Parathyroid adenoma (tissue), 2 donors: ENCODE data around the gene OPCML.

Experiments used
- H2AFZ ChIP-seq: fragments of 300-600 bp; sonication (generic); one replicate; pipeline ENCODE4 v1.7.0; 2017; ENCODE audit warnings: antibody characterized with exemption, mild to moderate bottlenecking
- H3K27ac ChIP-seq: fragments of 300-600 bp; sonication (generic); one replicate; pipeline ENCODE4 v1.7.0; 2017
- H3K27me3 ChIP-seq: fragments of 300-600 bp; sonication (generic); one replicate; pipeline ENCODE4 v1.7.0; 2017; ENCODE audit warnings: low read length; ENCODE audit not compliant: control insufficient read depth, insufficient read depth
- H3K36me3 ChIP-seq: fragments of 300-600 bp; sonication (generic); one replicate; pipeline ENCODE4 v1.7.0; 2017; ENCODE audit warnings: low read length; ENCODE audit not compliant: control insufficient read depth, insufficient read depth
- H3K4me1 ChIP-seq: fragments of 300-600 bp; sonication (generic); one replicate; pipeline ENCODE4 v1.7.0; 2017; ENCODE audit warnings: control low read depth
- H3K4me2 ChIP-seq: fragments of 300-600 bp; sonication (generic); one replicate; pipeline ENCODE4 v1.7.0; 2017; ENCODE audit warnings: low read length
- H3K4me3 ChIP-seq: fragments of 300-600 bp; sonication (generic); one replicate; pipeline ENCODE4 v1.7.0; 2017; ENCODE audit warnings: low read depth, low read length
- H3K79me2 ChIP-seq: fragments of 300-600 bp; sonication (generic); one replicate; pipeline ENCODE4 v1.7.0; 2017; ENCODE audit warnings: control low read depth
- H3K9ac ChIP-seq: fragments of 300-600 bp; sonication (generic); one replicate; pipeline ENCODE4 v1.7.0; 2017; ENCODE audit warnings: mild to moderate bottlenecking
- H3K9me3 ChIP-seq: fragments of 300-600 bp; sonication (generic); one replicate; pipeline ENCODE4 v1.7.0; 2017; ENCODE audit warnings: low read length; ENCODE audit not compliant: control insufficient read depth
- TF ChIP-seq, protein P1 (sequence below): fragments of 300-600 bp; sonication (generic); IDR thresholded peaks from one replicate; pipeline ENCODE4 v1.7.0; 2017; ENCODE audit warnings: antibody characterized with exemption, mild to moderate bottlenecking
- donor health status: primary hyperparathyroidism.

Gene OPCML

DNA sequence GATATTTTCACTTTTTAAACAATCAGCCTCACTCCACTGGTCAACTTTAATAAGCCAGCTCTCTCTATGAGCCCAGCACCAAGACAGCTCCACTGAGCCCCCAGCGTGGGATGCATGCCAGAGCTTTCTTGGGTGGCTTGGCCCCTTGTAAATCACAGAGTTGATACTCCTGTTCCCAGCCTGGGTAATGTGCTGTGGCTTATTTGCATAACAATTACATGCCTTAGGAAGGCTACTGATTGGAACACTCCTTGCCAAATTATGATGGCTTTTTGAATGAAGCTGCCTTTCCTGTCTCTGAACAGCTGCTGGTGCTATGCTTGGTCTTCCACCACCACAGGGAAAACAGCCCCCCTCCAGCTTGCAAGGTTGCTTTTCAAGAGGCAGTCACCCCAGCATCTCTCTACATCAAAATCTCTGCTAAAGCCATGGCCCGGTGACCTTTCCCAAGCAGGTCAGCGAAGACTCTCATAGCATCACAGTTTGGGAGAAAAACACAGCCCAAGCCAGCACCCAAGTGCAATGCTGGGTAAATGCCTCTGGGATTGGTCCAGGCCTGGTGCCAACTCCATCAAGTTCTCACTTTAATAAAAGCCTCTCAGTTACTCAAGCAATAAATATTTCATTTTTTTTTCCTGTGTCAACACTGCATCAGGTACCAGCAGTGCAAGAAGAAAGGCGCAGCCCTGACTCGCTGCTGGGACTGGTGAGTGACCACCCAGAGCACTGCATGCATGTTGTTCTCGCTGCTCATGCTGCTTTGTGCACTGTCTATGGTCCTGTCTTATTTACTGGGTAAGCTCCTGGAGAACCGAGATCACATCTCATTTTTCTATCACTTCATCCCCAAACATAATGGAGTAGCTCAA is 549.3 kb downstream of the OPCML start:
- Histone ChIP-seq H3K27ac (no peak overlapping the region), H3K4me2 (no peak overlapping the region)

GRCh38 chr11:132981131-132981956 is 551.0 kb downstream of the OPCML start:
- Histone ChIP-seq H3K79me2 (no peaks in the 10 kb centered on the region), H3K9ac (no peak overlapping the region), H3K9me3 (no peaks in the 10 kb centered on the region), H3K4me3 (no peak overlapping the region), H3K27me3 (no peaks in the 10 kb centered on the region), H3K27ac (no peak overlapping the region), H3K4me2 (no peak overlapping the region), H3K4me1 (no peaks in the 10 kb centered on the region), H2AFZ (no peak overlapping the region), H3K36me3 (no peaks in the 10 kb centered on the region)
- TF ChIP-seq, protein P1, sequence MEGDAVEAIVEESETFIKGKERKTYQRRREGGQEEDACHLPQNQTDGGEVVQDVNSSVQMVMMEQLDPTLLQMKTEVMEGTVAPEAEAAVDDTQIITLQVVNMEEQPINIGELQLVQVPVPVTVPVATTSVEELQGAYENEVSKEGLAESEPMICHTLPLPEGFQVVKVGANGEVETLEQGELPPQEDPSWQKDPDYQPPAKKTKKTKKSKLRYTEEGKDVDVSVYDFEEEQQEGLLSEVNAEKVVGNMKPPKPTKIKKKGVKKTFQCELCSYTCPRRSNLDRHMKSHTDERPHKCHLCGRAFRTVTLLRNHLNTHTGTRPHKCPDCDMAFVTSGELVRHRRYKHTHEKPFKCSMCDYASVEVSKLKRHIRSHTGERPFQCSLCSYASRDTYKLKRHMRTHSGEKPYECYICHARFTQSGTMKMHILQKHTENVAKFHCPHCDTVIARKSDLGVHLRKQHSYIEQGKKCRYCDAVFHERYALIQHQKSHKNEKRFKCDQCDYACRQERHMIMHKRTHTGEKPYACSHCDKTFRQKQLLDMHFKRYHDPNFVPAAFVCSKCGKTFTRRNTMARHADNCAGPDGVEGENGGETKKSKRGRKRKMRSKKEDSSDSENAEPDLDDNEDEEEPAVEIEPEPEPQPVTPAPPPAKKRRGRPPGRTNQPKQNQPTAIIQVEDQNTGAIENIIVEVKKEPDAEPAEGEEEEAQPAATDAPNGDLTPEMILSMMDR: no peak

More for the DNA sequence above, 549.3 kb downstream of the OPCML start:
- Histone ChIP-seq H2AFZ (no peak overlapping the region), H3K4me3 (no peak overlapping the region), H3K36me3 (no peaks in the 10 kb centered on the region), H3K9me3 (no peaks in the 10 kb centered on the region), H3K27me3 (no peaks in the 10 kb centered on the region), H3K9ac (no peak overlapping the region), H3K79me2 (no peaks in the 10 kb centered on the region), H3K4me1 (no peaks in the 10 kb centered on the region)
- TF ChIP-seq, protein P1: no peak

- TF ChIP-seq, protein P1: no peak
- Histone ChIP-seq H3K27ac (no peak overlapping the region), H3K4me1 (no peaks in the 10 kb centered on the region), H3K4me2 (no peak overlapping the region), H3K9ac (no peak overlapping the region), H3K27me3 (no peaks in the 10 kb centered on the region), H2AFZ (no peak overlapping the region), H3K4me3 (no peak overlapping the region), H3K79me2 (no peaks in the 10 kb centered on the region), H3K36me3 (no peaks in the 10 kb centered on the region), H3K9me3 (no peaks in the 10 kb centered on the region)
These were observed 551.6 kb downstream of the OPCML start for GRCh38 chr11:132980670-132981069.

GRCh38 chr11:132977746-132978145 is 554.6 kb downstream of the OPCML start:
- H3K9me3 ChIP-seq: no peaks in the 10 kb centered on the region
- no peak overlapping the region for H3K27ac ChIP-seq
- no peak overlapping the region for H3K4me2 ChIP-seq
- H3K27me3 ChIP-seq: no peaks in the 10 kb centered on the region
- H3K36me3 ChIP-seq: no peaks in the 10 kb centered on the region
- H3K4me1 ChIP-seq: no peaks in the 10 kb centered on the region
- no peak overlapping the region for H3K4me3 ChIP-seq
- H2AFZ ChIP-seq: no peak overlapping the region
- TF ChIP-seq, protein P1: no peak
- no peak overlapping the region for H3K9ac ChIP-seq
- no peaks in the 10 kb centered on the region for H3K79me2 ChIP-seq
